Subcutaneous abdominal adipose tissue (tissue), 5 donors: Measurements from ENCODE around the gene FAF2.

Experiments
- H3K27ac ChIP-seq: one replicate; pipeline ENCODE4 v1.7.0; 2013; ENCODE audit warnings: low read depth, mild to moderate bottlenecking, inconsistent platforms, low read length, moderate library complexity
- H3K27me3 ChIP-seq, 5 donors: one replicate each; pipeline ENCODE4 v1.7.0; 2013; ENCODE audit warnings: low read length in 5 of 5, inconsistent platforms in 1 of 5; ENCODE audit not compliant: control insufficient read depth in 5 of 5, insufficient read depth in 4 of 5
- H3K36me3 ChIP-seq, 5 donors: one replicate each; pipeline ENCODE4 v1.7.0; 2013; ENCODE audit warnings: low read length in 5 of 5; ENCODE audit not compliant: control insufficient read depth in 5 of 5, insufficient read depth in 5 of 5
- H3K4me1 ChIP-seq, 5 donors: one replicate each; pipeline ENCODE4 v1.7.0; 2013; ENCODE audit warnings: low read length in 5 of 5, mild to moderate bottlenecking in 3 of 5, moderate library complexity in 1 of 5; ENCODE audit not compliant: control insufficient read depth in 5 of 5, insufficient read depth in 5 of 5
- H3K4me3 ChIP-seq, 5 donors: one replicate each; pipeline ENCODE4 v1.7.0; 2013; ENCODE audit warnings: low read length in 5 of 5, low read depth in 1 of 5
- H3K9ac ChIP-seq, 5 donors: one replicate each; pipeline ENCODE4 v1.7.0; 2013; ENCODE audit warnings: low read length in 5 of 5, mild to moderate bottlenecking in 4 of 5, moderate library complexity in 3 of 5
- H3K9me3 ChIP-seq, 5 donors: one replicate each; pipeline ENCODE4 v1.7.0; 2013; ENCODE audit warnings: low read length in 5 of 5; ENCODE audit not compliant: control insufficient read depth in 5 of 5
- donor health status: healthy.
- donor health status: healthy.
- donor health status: healthy.
- donor health status: healthy.
- donor health status: healthy.

FAF2 gene

DNA sequence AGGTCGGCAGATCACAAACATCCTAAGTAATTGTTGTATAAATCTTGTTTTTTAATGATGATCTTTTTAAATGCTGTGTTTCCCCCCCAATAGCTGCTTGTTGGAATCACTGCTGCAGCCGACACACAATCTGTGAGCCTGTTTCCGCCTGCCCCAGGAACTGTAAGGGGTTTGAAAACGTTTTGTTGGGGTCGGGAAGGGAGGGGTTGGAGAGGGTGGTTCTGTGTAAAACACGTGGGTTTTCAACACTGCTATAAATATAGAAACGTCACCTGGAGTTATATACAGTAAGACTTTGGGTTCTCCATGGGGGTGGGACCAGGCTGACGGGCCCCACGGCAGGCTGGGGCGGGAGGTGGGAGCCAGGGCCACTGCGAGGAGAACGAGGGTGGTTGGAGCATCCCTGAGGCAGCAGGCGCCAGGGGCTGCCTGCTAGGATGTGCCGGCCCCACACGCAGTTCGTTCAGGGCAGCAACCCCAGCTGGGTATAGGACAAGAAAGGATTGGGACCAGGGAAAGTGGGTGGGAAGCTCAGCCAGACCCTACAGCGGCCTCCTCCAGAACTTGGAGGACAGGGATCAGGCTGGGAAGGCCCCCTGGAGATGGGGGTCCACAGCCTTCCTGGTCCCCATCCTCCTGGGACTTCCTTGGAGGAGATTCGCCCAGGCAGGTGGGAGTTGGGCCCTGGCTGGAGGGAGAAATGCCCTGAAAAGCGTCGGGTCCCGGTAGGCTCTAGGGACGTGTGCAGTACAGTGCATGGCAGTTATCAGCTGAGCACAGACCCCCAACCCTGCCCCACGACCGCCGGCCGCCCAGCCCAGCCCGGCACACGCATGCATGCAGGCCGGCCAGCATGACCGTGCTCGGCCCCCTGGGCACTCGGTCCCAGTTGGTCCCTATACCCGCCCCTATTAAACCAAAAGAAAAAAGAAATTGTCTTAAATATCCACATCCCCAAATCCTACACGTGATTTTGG, 79.3 kb downstream of the FAF2 start:
- Histone ChIP-seq H3K27me3 (no peaks in the 10 kb centered on the region), H3K9me3 (no peaks in the 10 kb centered on the region), H3K27ac (no peak overlapping the region), H3K4me3 (no peak overlapping the region), H3K9ac (no peak overlapping the region), H3K36me3 (peaks cover 0 to 49% (median 41%) of the 10 kb centered on the region in 5 donors), H3K4me1 (peaks cover 2 to 26% (median 13%) of the 10 kb centered on the region in 5 donors)

DNA sequence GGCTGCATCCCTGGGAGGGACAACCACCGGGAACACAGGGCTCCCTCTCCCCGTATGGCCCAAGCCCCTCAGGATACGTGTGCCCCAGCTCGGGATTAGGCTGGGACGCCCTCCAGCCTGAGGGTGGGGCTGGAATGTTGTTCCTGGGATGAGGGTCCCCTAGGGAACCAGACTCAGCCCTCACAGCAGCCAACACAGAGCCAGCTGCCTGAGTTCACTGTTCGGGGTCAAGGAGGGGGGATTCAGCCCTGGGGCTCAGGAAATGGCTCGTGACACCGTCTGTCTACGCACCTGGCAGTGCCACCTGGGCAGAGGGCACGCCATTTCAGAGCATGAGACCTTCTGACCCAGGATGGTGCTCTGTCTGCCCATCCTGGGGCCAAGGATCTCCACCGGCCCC, 80.1 kb downstream of the FAF2 start:
- Histone ChIP-seq H3K4me3 (no peak overlapping the region), H3K4me1 (peaks cover 7 to 33% (median 20%) of the 10 kb centered on the region in 5 donors), H3K36me3 (peaks cover 0 to 49% (median 41%) of the 10 kb centered on the region in 5 donors), H3K27me3 (no peaks in the 10 kb centered on the region), H3K9me3 (no peaks in the 10 kb centered on the region), H3K9ac (no peak overlapping the region), H3K27ac (no peak overlapping the region)

DNA sequence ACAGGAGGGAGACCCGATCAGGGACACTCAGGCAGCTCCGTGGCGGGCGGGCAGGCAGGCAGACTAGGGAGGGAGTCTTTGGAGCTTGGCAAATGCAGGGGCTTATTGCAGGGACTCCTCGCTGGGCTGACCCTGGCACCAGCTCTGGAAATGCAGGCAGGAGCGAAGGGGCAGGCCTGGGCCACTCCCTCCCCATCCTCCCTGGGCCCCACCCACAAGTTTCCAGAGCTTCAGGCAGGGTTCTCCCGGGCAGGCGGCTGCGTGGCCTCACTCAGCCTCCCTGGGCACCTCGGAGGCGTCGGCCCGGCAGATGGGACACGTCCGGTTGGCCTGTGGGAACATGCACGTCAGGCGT, 80.6 kb downstream of the FAF2 start:
- Histone ChIP-seq H3K27me3 (no peaks in the 10 kb centered on the region), H3K27ac (no peak overlapping the region), H3K9ac (no peak overlapping the region), H3K4me1 (peaks cover 8 to 38% (median 24%) of the 10 kb centered on the region in 5 donors), H3K36me3 (peaks cover 0 to 49% (median 41%) of the 10 kb centered on the region in 5 donors), H3K4me3 (no peak overlapping the region), H3K9me3 (no peaks in the 10 kb centered on the region)

DNA sequence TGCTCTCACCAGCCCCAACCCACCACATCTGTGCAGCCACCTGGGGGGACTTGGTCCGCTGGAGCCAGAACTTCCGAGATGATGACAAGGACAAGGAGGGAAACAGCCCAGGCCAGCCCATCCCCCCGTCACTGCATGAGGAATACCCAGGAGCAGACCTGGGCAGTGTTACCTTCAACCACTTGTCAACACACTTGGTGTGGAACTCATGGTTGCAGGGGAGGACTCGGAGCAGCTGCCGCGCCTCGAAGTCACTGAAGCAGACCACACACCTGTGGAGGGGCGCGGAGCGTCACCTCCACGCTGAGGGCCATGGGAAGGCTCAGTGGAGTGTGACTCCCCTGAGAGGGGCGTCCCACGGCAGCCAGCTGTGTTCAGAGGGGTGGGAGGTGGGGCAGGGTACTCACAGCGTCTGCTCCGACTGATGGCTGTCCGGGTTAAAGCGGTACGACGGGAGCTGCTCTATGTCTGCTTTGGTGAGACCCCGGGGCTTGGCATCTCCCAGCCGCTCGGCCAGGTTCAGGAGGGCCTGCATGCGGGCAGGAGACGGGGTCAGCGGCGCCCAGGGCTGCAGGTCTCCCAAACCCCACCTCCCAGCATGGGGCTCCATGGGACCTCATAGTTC, 81.0 kb downstream of the FAF2 start:
- Histone ChIP-seq H3K4me3 (no peak overlapping the region), H3K27me3 (no peaks in the 10 kb centered on the region), H3K27ac (no peak overlapping the region), H3K9ac (no peak overlapping the region), H3K36me3 (peaks cover 0 to 49% (median 41%) of the 10 kb centered on the region in 5 donors), H3K9me3 (no peaks in the 10 kb centered on the region), H3K4me1 (peaks cover 11 to 42% (median 29%) of the 10 kb centered on the region in 5 donors)

DNA sequence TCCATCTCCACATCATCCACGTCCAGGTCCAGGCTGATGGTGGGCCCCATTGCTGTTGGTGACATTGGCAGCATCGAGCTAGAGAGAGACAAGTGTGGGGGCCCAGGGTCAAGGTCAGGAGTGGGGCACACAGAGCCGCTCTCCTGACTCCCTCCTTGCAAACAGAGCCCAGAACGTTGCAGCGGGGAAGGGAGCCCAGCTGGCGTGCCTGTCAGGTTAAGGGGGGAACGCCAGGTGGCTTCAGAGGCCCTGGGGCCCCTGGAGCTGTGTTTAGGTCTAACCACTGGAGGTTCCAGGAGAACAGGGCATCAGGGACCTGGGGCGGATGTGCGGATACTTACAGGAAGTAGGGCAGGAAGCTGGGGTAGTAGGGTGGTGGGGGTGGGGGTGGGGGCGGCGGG, 81.6 kb downstream of the FAF2 start:
- Histone ChIP-seq H3K27ac (no peak overlapping the region), H3K9me3 (no peaks in the 10 kb centered on the region), H3K9ac (no peak overlapping the region), H3K4me3 (no peak overlapping the region), H3K27me3 (no peaks in the 10 kb centered on the region), H3K36me3 (peaks cover 0 to 49% (median 41%) of the 10 kb centered on the region in 5 donors), H3K4me1 (peaks cover 16 to 48% (median 34%) of the 10 kb centered on the region in 5 donors)

DNA sequence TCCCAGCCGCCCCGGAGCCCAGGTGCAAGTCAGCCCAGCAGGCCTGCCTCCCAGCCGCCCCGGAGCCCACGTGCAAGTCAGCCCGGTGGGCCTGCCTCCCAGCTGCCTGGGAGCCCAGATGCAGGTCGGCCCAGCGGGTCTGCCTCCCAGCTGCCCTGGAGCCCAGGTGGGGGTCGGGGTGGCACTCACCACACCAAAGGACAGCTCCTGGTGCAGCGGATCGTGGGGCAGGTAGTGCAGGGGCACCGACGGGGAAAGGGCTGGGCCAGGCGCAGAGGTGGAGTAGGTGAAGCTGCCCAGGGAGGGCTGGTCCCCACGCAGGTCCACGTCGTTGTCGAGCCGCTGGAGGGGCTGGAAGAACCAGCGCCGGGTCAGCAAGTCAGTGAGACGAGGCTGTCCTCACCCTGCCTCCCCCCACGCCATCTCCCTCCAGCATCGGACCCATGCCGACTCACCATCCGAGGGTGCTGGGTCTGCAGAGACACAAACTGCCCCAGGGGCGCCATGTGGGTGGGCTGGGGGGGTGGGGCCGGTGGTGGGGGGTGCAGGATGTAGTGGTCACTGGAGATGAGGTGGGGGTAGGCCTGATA, 82.3 kb downstream of the FAF2 start:
- Histone ChIP-seq H3K27me3 (no peaks in the 10 kb centered on the region), H3K4me3 (no peak overlapping the region), H3K4me1 (peaks cover 21 to 55% (median 42%) of the 10 kb centered on the region in 5 donors), H3K27ac (no peak overlapping the region), H3K36me3 (peaks cover 0 to 48% (median 41%) of the 10 kb centered on the region in 5 donors), H3K9me3 (no peaks in the 10 kb centered on the region), H3K9ac (no peak overlapping the region)

DNA sequence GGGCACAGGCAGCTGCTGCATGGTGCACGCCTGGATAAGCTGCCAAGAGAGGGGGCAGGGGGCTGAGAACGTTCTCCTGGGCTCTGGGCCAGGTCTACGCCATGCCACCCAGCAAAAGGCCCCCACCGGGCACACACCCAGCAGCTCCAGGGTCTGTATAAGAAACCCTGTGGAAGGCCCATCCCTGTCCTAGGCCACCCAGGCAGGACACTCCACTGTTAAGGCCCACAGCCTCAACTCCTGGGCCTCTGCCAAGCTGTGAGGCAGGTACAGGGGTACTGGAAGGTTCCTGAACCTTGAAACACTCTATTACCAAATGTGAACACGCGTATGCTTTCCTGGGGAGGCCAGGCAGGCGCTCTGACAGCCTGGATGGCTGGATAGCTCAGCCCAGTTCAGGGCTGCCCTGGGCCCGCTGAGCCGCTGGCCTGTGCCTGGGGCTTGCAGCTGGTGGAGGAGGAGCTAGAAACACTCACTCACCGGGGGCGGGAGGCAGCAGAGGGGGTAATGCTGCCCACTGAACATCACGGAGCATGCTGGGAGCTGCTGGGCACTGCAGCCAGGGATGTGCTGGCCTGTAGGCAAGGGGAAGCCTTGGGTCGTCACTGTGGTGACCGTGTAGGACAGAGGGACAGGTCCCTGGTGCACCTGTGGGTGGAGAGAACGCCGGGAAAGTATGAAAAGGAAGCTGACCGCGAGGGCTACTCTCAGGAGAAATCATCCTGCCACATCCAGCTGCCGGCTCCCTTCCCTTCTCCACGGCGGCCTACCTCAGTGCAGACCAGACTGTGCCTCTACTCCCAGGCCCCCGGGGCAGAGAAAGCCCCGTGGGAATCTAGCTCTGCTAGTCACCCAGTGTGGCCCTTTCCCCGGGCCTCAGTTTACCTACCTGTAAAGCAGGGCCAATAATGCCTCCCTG, 83.1 kb downstream of the FAF2 start:
- Histone ChIP-seq H3K4me1 (peaks cover 26 to 63% (median 49%) of the 10 kb centered on the region in 5 donors), H3K27me3 (no peaks in the 10 kb centered on the region), H3K4me3 (no peak overlapping the region), H3K9ac (no peak overlapping the region), H3K9me3 (no peaks in the 10 kb centered on the region), H3K27ac (no peak overlapping the region), H3K36me3 (peaks cover 0 to 46% (median 41%) of the 10 kb centered on the region in 5 donors)

DNA sequence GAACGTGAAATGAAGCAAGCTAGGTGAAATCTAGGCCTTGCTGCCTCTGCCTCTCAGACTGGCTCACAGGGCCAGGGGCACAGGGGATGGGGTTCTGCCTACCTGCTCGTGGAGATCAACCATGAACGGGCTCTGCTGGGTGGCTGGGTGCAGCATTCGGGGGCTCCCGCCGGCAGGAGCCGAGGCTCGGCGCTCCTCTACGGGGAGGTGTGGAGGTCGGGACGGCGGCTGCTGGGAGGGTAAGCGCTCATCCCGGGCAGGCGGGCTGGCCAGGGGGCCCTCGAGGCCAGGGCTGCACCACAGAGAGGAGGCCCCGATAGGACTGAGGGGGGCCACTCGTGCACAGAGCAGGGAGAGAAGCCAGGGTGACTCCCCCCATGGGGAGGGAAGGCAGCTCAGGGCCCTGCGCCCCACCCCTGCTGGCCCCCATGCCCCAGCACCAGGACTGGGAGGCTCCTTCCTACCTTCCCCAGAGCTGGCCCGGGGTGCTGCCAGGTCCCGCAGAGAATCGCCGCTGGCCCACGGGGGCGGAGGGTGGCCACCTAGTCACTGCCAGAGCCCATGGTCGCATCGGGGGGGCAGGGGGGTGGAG, 83.8 kb downstream of the FAF2 start:
- Histone ChIP-seq H3K9me3 (no peaks in the 10 kb centered on the region), H3K4me1 (peaks cover 26 to 66% (median 52%) of the 10 kb centered on the region in 5 donors), H3K9ac (no peak overlapping the region), H3K4me3 (no peak overlapping the region), H3K27me3 (no peaks in the 10 kb centered on the region), H3K27ac (no peak overlapping the region), H3K36me3 (peaks cover 0 to 42% (median 41%) of the 10 kb centered on the region in 5 donors)

DNA sequence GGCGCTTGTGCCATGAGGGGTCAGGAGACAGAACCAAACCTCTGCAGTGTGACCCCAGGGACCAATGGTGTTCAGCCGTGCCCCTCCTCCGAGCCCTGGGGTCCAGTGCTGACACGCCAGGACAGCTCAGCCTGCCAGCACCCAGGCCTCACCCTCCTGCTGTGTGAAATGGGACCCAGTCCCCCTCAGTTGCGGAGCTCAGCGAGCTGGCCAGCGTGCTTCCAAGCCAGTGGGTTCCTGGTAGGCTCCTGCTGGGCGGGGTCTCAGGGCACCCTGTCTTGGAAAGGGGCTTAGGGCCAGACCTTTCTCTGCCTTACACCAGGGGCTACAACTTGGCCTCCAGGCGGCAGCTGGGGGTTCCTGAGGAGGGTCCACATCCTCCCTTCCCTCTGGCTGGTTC, 84.6 kb downstream of the FAF2 start:
- peaks cover 26 to 66% (median 52%) of the 10 kb centered on the region in 5 donors for H3K4me1 ChIP-seq
- H3K36me3 ChIP-seq: peaks cover 0 to 38% (median 36%) of the 10 kb centered on the region in 5 donors
- no peaks in the 10 kb centered on the region for H3K9me3 ChIP-seq
- H3K4me3 ChIP-seq: no peak overlapping the region
- H3K27me3 ChIP-seq: no peaks in the 10 kb centered on the region
- peak overlapping the region; percentile 37 for H3K27ac ChIP-seq
- peak overlapping the region in 1 of 5 donors; percentile 25 for H3K9ac ChIP-seq
